GM18870 (cell line): ENCODE measurements around the gene IFT80.
"Not testable (repeated sequence)": the region's sequence is repeated elsewhere in the genome, so short reads cannot be mapped to it uniquely, and the experiment has no call there.

Experiments used
- ATAC-seq: cut with Tn5 transposase; IDR thresholded peaks from one replicate; pipeline ENCODE4 v1.9.1; 2021; ENCODE audit warnings: moderate library complexity; ENCODE audit not compliant: unreplicated experiment

The IFT80 gene

GRCh38 chr3:160369784-160370183 lies 29.2 kb downstream of the IFT80 start:
- no peak for ATAC-seq

- ATAC-seq = peak; percentile 65
Observed at GRCh38 chr3:160368804-160369203, 30.2 kb downstream of the IFT80 start.

- ATAC-seq = no peak
Observed at GRCh38 chr3:160365869-160366522, 33.0 kb downstream of the IFT80 start.

GRCh38 chr3:160362896-160363295 lies 36.1 kb downstream of the IFT80 start:
- ATAC-seq = not testable (repeated sequence)

GRCh38 chr3:160355826-160356225 lies 43.2 kb downstream of the IFT80 start:
- no peak for ATAC-seq

- ATAC-seq = no peak
Observed at GRCh38 chr3:160346511-160346910, 52.5 kb downstream of the IFT80 start.

GRCh38 chr3:160343132-160343531 lies 55.9 kb downstream of the IFT80 start:
- no peak for ATAC-seq

GRCh38 chr3:160340351-160340750 lies 58.7 kb downstream of the IFT80 start:
- no peak for ATAC-seq

- no peak for ATAC-seq
Observed at GRCh38 chr3:160331127-160331937, 67.7 kb downstream of the IFT80 start.

- no peak for ATAC-seq
Observed at GRCh38 chr3:160330690-160331089, 68.3 kb downstream of the IFT80 start.

- no peak for ATAC-seq
Observed at GRCh38 chr3:160330109-160330508, 68.9 kb downstream of the IFT80 start.

GRCh38 chr3:160326286-160326685 lies 72.7 kb downstream of the IFT80 start:
- not testable (repeated sequence) for ATAC-seq

GRCh38 chr3:160321821-160322220 lies 77.2 kb downstream of the IFT80 start:
- ATAC-seq = not testable (repeated sequence)

- no peak for ATAC-seq
Observed at GRCh38 chr3:160319322-160319721, 79.7 kb downstream of the IFT80 start.

GRCh38 chr3:160314995-160315394 lies 84.0 kb downstream of the IFT80 start:
- no peak for ATAC-seq

GRCh38 chr3:160312014-160312624 lies 86.9 kb downstream of the IFT80 start:
- ATAC-seq = no peak

- ATAC-seq = no peak
Observed at GRCh38 chr3:160302806-160303205, 96.2 kb downstream of the IFT80 start.

- no peak for ATAC-seq
Observed at GRCh38 chr3:160296591-160296990, 102.4 kb downstream of the IFT80 start.

GRCh38 chr3:160291909-160292299 lies 107.1 kb downstream of the IFT80 start:
- ATAC-seq = no peak

- ATAC-seq = no peak
Observed at GRCh38 chr3:160291290-160291908, 107.6 kb downstream of the IFT80 start.

- ATAC-seq = no peak
Observed at GRCh38 chr3:160287666-160288065, 111.4 kb downstream of the IFT80 start.
